SK-N-SH (cell line): ENCODE results near the gene CHAF1A. TPM values are rescaled to one million over a fixed set of nuclear protein-coding genes. Genes with fewer than 3 reads are reported as not detected.

ENCODE experiments used
- CTCF ChIA-PET: fragments of 300-600, 350-600 bp; formaldehyde crosslinking; extraction: SDS; loops from one replicate; lab custom pipeline; 2021; lab: Yijun Ruan, JAX
- POLR2A ChIA-PET: fragments of 350-600 bp; sonication (Branson Sonifier 250); formaldehyde crosslinking; extraction: SDS; loops from one replicate; lab custom pipeline; 2020; ENCODE audit warnings: antibody characterized with exemption, inconsistent platforms; lab: Yijun Ruan, JAX
- DNase-seq: peaks from one replicate; pipeline ENCODE4 v3.0.0; 2012
- H2AFZ ChIP-seq: fragments of 200-600 bp; sonication (generic); 2 replicates; pipeline ENCODE4 v1.8.1; 2016; ENCODE audit warnings: antibody characterized with exemption, mild to moderate bottlenecking, low read depth
- H3F3A ChIP-seq: fragments of 200-600 bp; sonication (generic); replicated peaks from 2 replicates; pipeline ENCODE3; 2016; ENCODE audit warnings: antibody characterized with exemption, mild to moderate bottlenecking; ENCODE audit not compliant: insufficient read depth
- H3K27ac ChIP-seq, 2 experiments: fragments of 200-500 bp in 1 of 2; fragments of 200-600 bp in 1 of 2; sonication (Bioruptor generic) in 1 of 2; sonication (generic), shearing (Covaris generic) in 1 of 2; 2 replicates each; pipeline versions ENCODE4 v1.5.1 to v1.6.1; 2014 to 2016; ENCODE audit warnings: low read depth in 2 of 2, inconsistent platforms in 1 of 2, low read length in 1 of 2, mild to moderate bottlenecking in 1 of 2, mixed read lengths in 1 of 2
- H3K27me3 ChIP-seq: fragments of 200-600 bp; sonication (generic), shearing (Covaris generic); 2 replicates; pipeline ENCODE4 v1.6.1; 2016; ENCODE audit warnings: mixed run types; ENCODE audit not compliant: insufficient read depth
- H3K36me3 ChIP-seq, 2 experiments: fragments of 200-500 bp in 1 of 2; fragments of 200-600 bp in 1 of 2; sonication (Bioruptor generic) in 1 of 2; sonication (generic) in 1 of 2; replicated peaks in 1 of 2; 2 replicates each; pipeline versions ENCODE3 to v1.5.1; 2014 to 2016; ENCODE audit warnings: low read length in 1 of 2, mild to moderate bottlenecking in 1 of 2; ENCODE audit not compliant: insufficient read depth in 2 of 2, control insufficient read depth in 1 of 2
- H3K4me1 ChIP-seq, 2 experiments: fragments of 200-500 bp in 1 of 2; fragments of 200-600 bp in 1 of 2; sonication (Bioruptor generic) in 1 of 2; sonication (generic), shearing (Covaris generic) in 1 of 2; 2 replicates each; pipeline versions ENCODE4 v1.5.1 to v1.6.1; 2014 to 2016; ENCODE audit warnings: low read depth in 1 of 2, low read length in 1 of 2, mixed run types in 1 of 2; ENCODE audit not compliant: insufficient read depth in 2 of 2, control insufficient read depth in 1 of 2
- H3K4me2 ChIP-seq: fragments of 200-600 bp; sonication (generic), shearing (Covaris generic); 2 replicates; pipeline ENCODE4 v1.6.1; 2017; ENCODE audit warnings: mixed run types
- H3K4me3 ChIP-seq, 2 experiments: fragments of 200-500 bp in 1 of 2; fragments of 200-600 bp in 1 of 2; sonication (Bioruptor generic) in 1 of 2; sonication (generic), shearing (Covaris generic) in 1 of 2; 2 replicates each; pipeline versions ENCODE4 v1.5.1 to v1.8.1; 2014 to 2016; ENCODE audit warnings: low read depth in 2 of 2, inconsistent platforms in 1 of 2, low read length in 1 of 2, mild to moderate bottlenecking in 1 of 2, mixed read lengths in 1 of 2, moderate library complexity in 1 of 2
- H3K79me2 ChIP-seq: fragments of 200-600 bp; sonication (generic); 2 replicates; pipeline ENCODE4 v1.8.1; 2017; ENCODE audit warnings: mild to moderate bottlenecking; ENCODE audit not compliant: insufficient read depth
- H3K9ac ChIP-seq: fragments of 200-600 bp; sonication (generic); 2 replicates; pipeline ENCODE4 v1.6.1; 2017; ENCODE audit warnings: mixed run types
- H3K9me2 ChIP-seq: fragments of 200-600 bp; sonication (generic); 2 replicates; pipeline ENCODE4 v1.6.1; 2017; ENCODE audit warnings: mixed run types
- H3K9me3 ChIP-seq: fragments of 200-600 bp; sonication (generic); 2 replicates; pipeline ENCODE4 v1.6.1; 2017; ENCODE audit warnings: mixed run types, mild to moderate bottlenecking, moderate library complexity
- H4K20me1 ChIP-seq: fragments of 200-600 bp; sonication (generic); 2 replicates; pipeline ENCODE4 v1.6.1; 2017; ENCODE audit warnings: mild to moderate bottlenecking, mixed run types; ENCODE audit not compliant: insufficient read depth
- FOSL2 ChIP-seq: IDR thresholded peaks from 2 replicates; pipeline ENCODE4 v1.4.0; 2012; ENCODE audit warnings: low read depth, mild to moderate bottlenecking, moderate library complexity, borderline replicate concordance
- FOXM1 ChIP-seq: IDR thresholded peaks from 2 replicates; pipeline ENCODE4 v1.4.0; 2012; ENCODE audit warnings: low read depth, mild to moderate bottlenecking
- GATA2 ChIP-seq: sonication (generic); formaldehyde crosslinking; IDR thresholded peaks from 2 replicates; pipeline ENCODE4 v1.5.0; 2020; ENCODE audit warnings: mild to moderate bottlenecking, missing genetic modification reagents
- NRF1 ChIP-seq: IDR thresholded peaks from 2 replicates; pipeline ENCODE4 v1.6.1; 2012; ENCODE audit warnings: low read depth, mild to moderate bottlenecking, low read length
- RFX5 ChIP-seq: IDR thresholded peaks from 2 replicates; pipeline ENCODE4 v1.6.1; 2012; ENCODE audit warnings: mild to moderate bottlenecking, improper control_type of control experiment, low read length
- RXRA ChIP-seq: IDR thresholded peaks from 2 replicates; pipeline ENCODE4 v1.4.0; 2012; ENCODE audit warnings: low read depth, mild to moderate bottlenecking, borderline replicate concordance
- SMC3 ChIP-seq: IDR thresholded peaks from 2 replicates; pipeline ENCODE4 v1.6.1; 2012; ENCODE audit warnings: low read depth, low read length, improper control_type of control experiment
- WGBS: methylation state at CpG from one replicate; pipeline ENCODE4 v1.1.6; 2017; ENCODE audit warnings: low lambda C conversion rate; 5-methylcytosine and 5-hydroxymethylcytosine counted together
- polyA plus RNA-seq, 3 experiments: library from polyadenylated mRNA; depleted of rRNA; stranded (reverse); fragments of >200 nt; gene quantifications; 2 replicates each; pipeline ENCODE4 v1.2.3, GENCODE V29; 2012
- TF ChIP-seq, protein P1 (sequence below): IDR thresholded peaks from 2 replicates; pipeline ENCODE4 v1.4.0; 2012; ENCODE audit warnings: low read depth, borderline replicate concordance
- TF ChIP-seq, protein P2 (sequence below): IDR thresholded peaks from 2 replicates; pipeline ENCODE4 v1.4.0; 2012; ENCODE audit warnings: low read depth
- TF ChIP-seq, protein P3 (sequence below): fragments of 150-350 bp; IDR thresholded peaks from 2 replicates; pipeline ENCODE4 v1.6.1; 2016; ENCODE audit warnings: mild to moderate bottlenecking, low read depth, low read length
- TF ChIP-seq, protein P4 (sequence below): IDR thresholded peaks from 2 replicates; pipeline ENCODE4; 2012

CHAF1A gene
- polyA plus RNA-seq, 1 of the 3 experiments (the other 2 are of a cell fraction), result 18.0 TPM

DNA sequence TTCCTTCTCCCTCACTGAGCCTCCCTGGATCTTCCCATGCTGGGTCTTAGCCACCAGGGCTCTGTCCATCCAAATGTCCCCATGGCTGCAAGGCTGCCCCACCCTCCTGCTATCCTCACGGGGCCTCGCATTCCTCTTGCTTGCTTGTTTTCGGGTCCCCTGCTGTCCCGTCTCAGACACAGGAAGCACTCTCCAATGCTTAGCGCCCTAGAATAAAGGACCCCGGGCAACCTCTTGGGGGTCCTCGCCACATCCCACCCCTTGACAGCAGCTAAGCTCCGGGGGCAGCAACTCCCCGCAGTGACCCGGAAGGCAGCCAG is 25.8 kb upstream of the CHAF1A start:
- TF ChIP-seq, protein P1, sequence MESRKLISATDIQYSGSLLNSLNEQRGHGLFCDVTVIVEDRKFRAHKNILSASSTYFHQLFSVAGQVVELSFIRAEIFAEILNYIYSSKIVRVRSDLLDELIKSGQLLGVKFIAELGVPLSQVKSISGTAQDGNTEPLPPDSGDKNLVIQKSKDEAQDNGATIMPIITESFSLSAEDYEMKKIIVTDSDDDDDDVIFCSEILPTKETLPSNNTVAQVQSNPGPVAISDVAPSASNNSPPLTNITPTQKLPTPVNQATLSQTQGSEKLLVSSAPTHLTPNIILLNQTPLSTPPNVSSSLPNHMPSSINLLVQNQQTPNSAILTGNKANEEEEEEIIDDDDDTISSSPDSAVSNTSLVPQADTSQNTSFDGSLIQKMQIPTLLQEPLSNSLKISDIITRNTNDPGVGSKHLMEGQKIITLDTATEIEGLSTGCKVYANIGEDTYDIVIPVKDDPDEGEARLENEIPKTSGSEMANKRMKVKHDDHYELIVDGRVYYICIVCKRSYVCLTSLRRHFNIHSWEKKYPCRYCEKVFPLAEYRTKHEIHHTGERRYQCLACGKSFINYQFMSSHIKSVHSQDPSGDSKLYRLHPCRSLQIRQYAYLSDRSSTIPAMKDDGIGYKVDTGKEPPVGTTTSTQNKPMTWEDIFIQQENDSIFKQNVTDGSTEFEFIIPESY, result no peak
- TF ChIP-seq, protein P2, sequence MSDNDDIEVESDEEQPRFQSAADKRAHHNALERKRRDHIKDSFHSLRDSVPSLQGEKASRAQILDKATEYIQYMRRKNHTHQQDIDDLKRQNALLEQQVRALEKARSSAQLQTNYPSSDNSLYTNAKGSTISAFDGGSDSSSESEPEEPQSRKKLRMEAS, result no peak
- TF ChIP-seq, protein P3, sequence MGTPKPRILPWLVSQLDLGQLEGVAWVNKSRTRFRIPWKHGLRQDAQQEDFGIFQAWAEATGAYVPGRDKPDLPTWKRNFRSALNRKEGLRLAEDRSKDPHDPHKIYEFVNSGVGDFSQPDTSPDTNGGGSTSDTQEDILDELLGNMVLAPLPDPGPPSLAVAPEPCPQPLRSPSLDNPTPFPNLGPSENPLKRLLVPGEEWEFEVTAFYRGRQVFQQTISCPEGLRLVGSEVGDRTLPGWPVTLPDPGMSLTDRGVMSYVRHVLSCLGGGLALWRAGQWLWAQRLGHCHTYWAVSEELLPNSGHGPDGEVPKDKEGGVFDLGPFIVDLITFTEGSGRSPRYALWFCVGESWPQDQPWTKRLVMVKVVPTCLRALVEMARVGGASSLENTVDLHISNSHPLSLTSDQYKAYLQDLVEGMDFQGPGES, result no peak
- TF ChIP-seq SMC3, result no peak
- no peak for TF ChIP-seq NRF1
- TF ChIP-seq, protein P4, sequence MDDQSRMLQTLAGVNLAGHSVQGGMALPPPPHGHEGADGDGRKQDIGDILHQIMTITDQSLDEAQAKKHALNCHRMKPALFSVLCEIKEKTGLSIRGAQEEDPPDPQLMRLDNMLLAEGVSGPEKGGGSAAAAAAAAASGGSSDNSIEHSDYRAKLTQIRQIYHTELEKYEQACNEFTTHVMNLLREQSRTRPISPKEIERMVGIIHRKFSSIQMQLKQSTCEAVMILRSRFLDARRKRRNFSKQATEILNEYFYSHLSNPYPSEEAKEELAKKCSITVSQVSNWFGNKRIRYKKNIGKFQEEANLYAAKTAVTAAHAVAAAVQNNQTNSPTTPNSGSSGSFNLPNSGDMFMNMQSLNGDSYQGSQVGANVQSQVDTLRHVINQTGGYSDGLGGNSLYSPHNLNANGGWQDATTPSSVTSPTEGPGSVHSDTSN, result no peak
- no peak for TF ChIP-seq GATA2 (CRISPR knock-in tag)
- TF ChIP-seq FOXM1, result no peak
- TF ChIP-seq RXRA, result no peak
- TF ChIP-seq, all 33 proteins: peak for 0
- 93% methylated on average over 10 of the region's 10 CpGs for WGBS
- Histone ChIP-seq H3K79me2 (peaks cover 88% of the 10 kb centered on the region), H3F3A (peaks cover 12% of the 10 kb centered on the region), H3K9me3 (no peaks in the 10 kb centered on the region), H3K27ac (peak overlapping the region; percentile 8 to 80; a peak in 2 of 4 replicates), H3K9me2 (no peaks in the 10 kb centered on the region), H4K20me1 (peaks cover 41% of the 10 kb centered on the region), H3K4me2 (0 out of 2 replicates have a peak overlapping the region, but pooled peaks have one; percentile 15), H3K9ac (no peak overlapping the region), H3K4me3 (no peak overlapping the region), H3K27me3 (no peaks in the 10 kb centered on the region), H2AFZ (no peak overlapping the region), H3K4me1 (peaks cover 33 to 68% of the 10 kb centered on the region in 2 experiments), H3K36me3 (no peaks in the 10 kb centered on the region)
- ChIA-PET POLR2A (no interaction called here), CTCF (interaction anchor here (0.7 to 4.8 kb wide), 7 partner anchors 9 to 109 kb away, joined by 3 to 16 read pairs (median 4); partner anchors contain the start of genes MPND and SH3GL1)
- DNase-seq, result no peak

DNA sequence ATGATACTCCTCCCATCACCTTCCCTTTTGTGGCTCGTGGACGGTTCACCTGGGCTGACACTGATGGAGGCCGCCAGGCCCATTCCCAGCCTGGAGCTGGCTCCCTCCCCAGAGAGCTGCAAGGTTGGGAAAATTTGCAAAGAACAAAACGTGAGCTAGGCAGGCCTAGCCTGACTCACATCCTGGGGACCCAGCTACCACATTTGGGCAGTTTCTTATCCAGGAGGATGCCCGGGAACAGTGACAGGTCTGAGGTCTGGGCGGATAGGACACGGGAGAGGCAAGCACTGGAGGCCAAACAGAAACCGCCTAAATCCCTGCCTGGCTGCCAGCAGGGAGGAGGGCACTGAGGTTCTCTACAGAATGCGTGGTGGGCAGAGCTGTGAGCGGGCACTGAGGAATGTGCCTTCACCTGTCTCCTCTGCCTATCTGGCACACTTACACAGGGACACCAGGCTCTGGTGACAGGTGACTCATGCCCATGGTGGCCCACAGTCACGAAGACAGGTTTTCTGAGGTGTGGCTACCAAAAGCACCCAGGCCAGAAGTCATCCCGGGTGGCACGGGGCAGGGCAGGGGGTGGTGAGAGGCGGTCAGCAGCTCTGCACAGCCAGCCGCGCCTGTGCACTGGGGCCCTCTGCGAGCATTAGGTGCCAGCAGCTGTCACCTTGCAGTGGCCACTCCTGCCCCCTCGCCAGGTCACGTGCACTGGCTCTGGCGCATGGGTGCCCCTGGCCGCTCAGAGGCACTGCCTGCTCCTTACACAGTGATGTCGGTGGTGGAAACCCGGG is 25.3 kb upstream of the CHAF1A start:
- Histone ChIP-seq H3K4me1 (peaks cover 33 to 63% of the 10 kb centered on the region in 2 experiments), H3F3A (peaks cover 12% of the 10 kb centered on the region), H3K9me3 (no peaks in the 10 kb centered on the region), H4K20me1 (peaks cover 44% of the 10 kb centered on the region), H2AFZ (no peak overlapping the region), H3K27me3 (no peaks in the 10 kb centered on the region), H3K9me2 (no peaks in the 10 kb centered on the region), H3K36me3 (no peaks in the 10 kb centered on the region), H3K9ac (no peak overlapping the region), H3K4me3 (no peak overlapping the region), H3K79me2 (peaks cover 87% of the 10 kb centered on the region), H3K4me2 (peak overlapping the region; percentile 15; the same call in 1 of the 2 replicates), H3K27ac (peak overlapping the region; percentile 8 to 80; a peak in 3 of 4 replicates)
- 62% methylated on average over 12 of the region's 23 CpGs for WGBS
- ChIA-PET POLR2A (no interaction called here), CTCF (interaction anchor here (0.8 to 4.8 kb wide), 6 partner anchors 10 to 35 kb away, joined by 3 to 16 read pairs (median 4); partner anchors contain the start of genes MPND and SH3GL1)
- no peak for DNase-seq
- no peak for TF ChIP-seq RFX5
- peak; percentile 14; the same call in 1 of the 2 replicates for TF ChIP-seq FOSL2
